SU-DHL-6 (cell line): ENCODE results near the gene SCN5A.

Source experiments
- H2AFZ ChIP-seq: fragments of 200-600 bp; sonication (generic); 2 replicates; pipeline ENCODE4 v1.6.1; 2014; ENCODE audit warnings: low read depth, mild to moderate bottlenecking, moderate library complexity, mixed read lengths, antibody characterized with exemption, low read length; ENCODE audit not compliant: severe bottlenecking
- H3F3A ChIP-seq: fragments of 200-600 bp; shearing (Covaris generic); 2 replicates; pipeline ENCODE4 v1.6.0; 2016; ENCODE audit warnings: antibody characterized with exemption, mild to moderate bottlenecking; ENCODE audit not compliant: insufficient read depth
- H3K27ac ChIP-seq: fragments of 200-600 bp; sonication (generic); 2 replicates; pipeline ENCODE4 v1.5.1; 2016; ENCODE audit warnings: low read depth, mild to moderate bottlenecking, low read length, moderate library complexity, mixed read lengths
- H3K27me3 ChIP-seq: fragments of 200-600 bp; sonication (generic), shearing (Covaris generic); 2 replicates; pipeline ENCODE4 v1.6.0; 2014; ENCODE audit warnings: mild to moderate bottlenecking, low read length
- H3K36me3 ChIP-seq: fragments of 200-600 bp; sonication (generic); 2 replicates; pipeline ENCODE4 v1.6.1; 2014; ENCODE audit warnings: mild to moderate bottlenecking, low read length, mixed read lengths
- H3K4me2 ChIP-seq: fragments of 300-600, 200-600 bp; shearing (Covaris generic), sonication (generic); 2 replicates; pipeline ENCODE4 v1.6.0; 2014; ENCODE audit warnings: low read length, low read depth, mild to moderate bottlenecking; ENCODE audit not compliant: poor library complexity, severe bottlenecking
- H3K4me3 ChIP-seq: fragments of 200-600 bp; sonication (generic); 2 replicates; pipeline ENCODE4 v1.5.1; 2014; ENCODE audit warnings: antibody characterized with exemption, low read length, mild to moderate bottlenecking, mixed read lengths; ENCODE audit not compliant: insufficient read depth, poor library complexity, severe bottlenecking
- H3K79me2 ChIP-seq: fragments of 200-600 bp; sonication (generic); 2 replicates; pipeline ENCODE4 v1.6.1; 2014; ENCODE audit warnings: mild to moderate bottlenecking, low read length, moderate library complexity; ENCODE audit not compliant: insufficient read depth
- H3K9ac ChIP-seq: fragments of 200-600 bp; sonication (generic); 2 replicates; pipeline ENCODE4 v1.7.0; 2014; ENCODE audit warnings: mild to moderate bottlenecking, low read length
- H3K9me2 ChIP-seq: fragments of 200-600 bp; sonication (generic); replicated peaks from 2 replicates; pipeline ENCODE4 v1.6.1; 2014; ENCODE audit warnings: low read length; ENCODE audit not compliant: insufficient read depth
- H3K9me3 ChIP-seq: fragments of 200-600 bp; sonication (generic); 2 replicates; pipeline ENCODE4 v1.6.1; 2014; ENCODE audit warnings: low read length, mixed read lengths; ENCODE audit not compliant: insufficient read depth
- H4K20me1 ChIP-seq: fragments of 200-600 bp; sonication (generic); 2 replicates; pipeline ENCODE4 v1.6.1; 2014; ENCODE audit warnings: low read depth, mild to moderate bottlenecking, antibody characterized with exemption, low read length, moderate library complexity, mixed read lengths
- EZH2phosphoT487 ChIP-seq: fragments of 200-600 bp; sonication (generic), shearing (Covaris generic); conservative IDR thresholded peaks from 2 replicates; pipeline ENCODE4 v1.6.1; 2018; ENCODE audit warnings: mild to moderate bottlenecking, antibody characterized with exemption, low read length, moderate library complexity, mixed read lengths
- TF ChIP-seq, protein P1 (sequence below): fragments of 200-600 bp; sonication (generic); IDR thresholded peaks from one replicate; pipeline ENCODE4 v1.5.1; 2017; ENCODE audit warnings: antibody characterized with exemption, mild to moderate bottlenecking, low read length, moderate library complexity; ENCODE audit not compliant: insufficient read depth, poor library complexity, severe bottlenecking

Gene SCN5A

DNA sequence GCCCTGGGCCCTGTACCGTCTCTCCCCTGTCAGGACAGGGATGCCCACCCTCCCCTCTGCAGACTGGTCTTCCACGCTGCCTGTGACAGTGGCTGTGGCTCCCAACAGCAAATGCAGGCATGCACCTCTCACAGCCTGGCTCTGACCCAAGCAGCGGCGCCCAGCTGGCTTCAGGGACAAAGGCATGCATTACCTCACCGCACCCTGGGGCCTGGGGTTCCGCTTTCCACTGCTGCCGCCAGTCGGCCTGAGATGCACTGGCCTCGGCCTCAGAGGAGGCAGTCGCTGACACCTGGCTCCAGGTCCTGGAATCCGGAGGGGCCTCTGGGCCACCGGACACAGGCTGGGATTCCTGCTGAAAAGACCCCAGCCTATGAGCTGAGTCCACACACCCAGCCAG is 70.3 kb downstream of the SCN5A start:
- no peaks in the 10 kb centered on the region for H3K27me3 ChIP-seq
- H3K79me2 ChIP-seq: no peaks in the 10 kb centered on the region

GRCh38 chr3:38578551-38578950 is 70.9 kb downstream of the SCN5A start:
- Histone ChIP-seq H3K4me3 (no peak overlapping the region), H3K36me3 (no peaks in the 10 kb centered on the region), H3K9ac (no peak overlapping the region), H3K27ac (no peak overlapping the region), H3K4me2 (no peak overlapping the region), H3K9me2 (no peaks in the 10 kb centered on the region), H3K79me2 (no peaks in the 10 kb centered on the region), H3K27me3 (no peaks in the 10 kb centered on the region), H2AFZ (no peak overlapping the region), H3F3A (no peaks in the 10 kb centered on the region), H3K9me3 (no peaks in the 10 kb centered on the region), H4K20me1 (no peaks in the 10 kb centered on the region)
- TF ChIP-seq, protein P1, sequence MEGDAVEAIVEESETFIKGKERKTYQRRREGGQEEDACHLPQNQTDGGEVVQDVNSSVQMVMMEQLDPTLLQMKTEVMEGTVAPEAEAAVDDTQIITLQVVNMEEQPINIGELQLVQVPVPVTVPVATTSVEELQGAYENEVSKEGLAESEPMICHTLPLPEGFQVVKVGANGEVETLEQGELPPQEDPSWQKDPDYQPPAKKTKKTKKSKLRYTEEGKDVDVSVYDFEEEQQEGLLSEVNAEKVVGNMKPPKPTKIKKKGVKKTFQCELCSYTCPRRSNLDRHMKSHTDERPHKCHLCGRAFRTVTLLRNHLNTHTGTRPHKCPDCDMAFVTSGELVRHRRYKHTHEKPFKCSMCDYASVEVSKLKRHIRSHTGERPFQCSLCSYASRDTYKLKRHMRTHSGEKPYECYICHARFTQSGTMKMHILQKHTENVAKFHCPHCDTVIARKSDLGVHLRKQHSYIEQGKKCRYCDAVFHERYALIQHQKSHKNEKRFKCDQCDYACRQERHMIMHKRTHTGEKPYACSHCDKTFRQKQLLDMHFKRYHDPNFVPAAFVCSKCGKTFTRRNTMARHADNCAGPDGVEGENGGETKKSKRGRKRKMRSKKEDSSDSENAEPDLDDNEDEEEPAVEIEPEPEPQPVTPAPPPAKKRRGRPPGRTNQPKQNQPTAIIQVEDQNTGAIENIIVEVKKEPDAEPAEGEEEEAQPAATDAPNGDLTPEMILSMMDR: no peak
- TF ChIP-seq EZH2phosphoT487: no peak

More for the DNA sequence above, 70.3 kb downstream of the SCN5A start:
- no peaks in the 10 kb centered on the region for H4K20me1 ChIP-seq
- no peak overlapping the region for H2AFZ ChIP-seq
- H3K9ac ChIP-seq: no peak overlapping the region
- H3K9me2 ChIP-seq: no peaks in the 10 kb centered on the region
- no peaks in the 10 kb centered on the region for H3K9me3 ChIP-seq
- no peak overlapping the region for H3K4me2 ChIP-seq
- no peak overlapping the region for H3K4me3 ChIP-seq
- no peaks in the 10 kb centered on the region for H3F3A ChIP-seq
- TF ChIP-seq, protein P1: no peak
- no peak for TF ChIP-seq EZH2phosphoT487
- no peaks in the 10 kb centered on the region for H3K36me3 ChIP-seq
- no peak overlapping the region for H3K27ac ChIP-seq

- no peaks in the 10 kb centered on the region for H3K79me2 ChIP-seq
- H4K20me1 ChIP-seq: no peaks in the 10 kb centered on the region
- H3K27me3 ChIP-seq: no peaks in the 10 kb centered on the region
- no peak overlapping the region for H3K9ac ChIP-seq
- H2AFZ ChIP-seq: no peak overlapping the region
- H3F3A ChIP-seq: no peaks in the 10 kb centered on the region
- no peak overlapping the region for H3K27ac ChIP-seq
- H3K9me3 ChIP-seq: no peaks in the 10 kb centered on the region
- H3K4me3 ChIP-seq: no peak overlapping the region
- H3K9me2 ChIP-seq: no peaks in the 10 kb centered on the region
- TF ChIP-seq, protein P1: no peak
- no peak for TF ChIP-seq EZH2phosphoT487
- no peaks in the 10 kb centered on the region for H3K36me3 ChIP-seq
- H3K4me2 ChIP-seq: no peak overlapping the region
These were observed 71.4 kb downstream of the SCN5A start for GRCh38 chr3:38578081-38578475.
